NCI-H345 (cell line): ENCODE data around the gene IFITM10.
"Not testable (repeated sequence)": the region's sequence is repeated elsewhere in the genome, so short reads cannot be mapped to it uniquely, and the experiment has no call there.

Experiments used
- DNase-seq: peaks from one replicate; lab custom pipeline; 2025; lab: John Stamatoyannopoulos, UW

The IFITM10 gene

GRCh38 chr11:1691026-1691877 lies 59.1 kb downstream of the IFITM10 start:
- no peak for DNase-seq

GRCh38 chr11:1690167-1691025 lies 60.0 kb downstream of the IFITM10 start:
- DNase-seq, result no peak

- not testable (repeated sequence) for DNase-seq
These were observed 60.9 kb downstream of the IFITM10 start for GRCh38 chr11:1689250-1690166.

- DNase-seq, result not testable (repeated sequence)
These were observed 62.0 kb downstream of the IFITM10 start for GRCh38 chr11:1688336-1688947.

- not testable (repeated sequence) for DNase-seq
These were observed 64.2 kb downstream of the IFITM10 start for GRCh38 chr11:1686220-1686619.

- not testable (repeated sequence) for DNase-seq
These were observed 65.2 kb downstream of the IFITM10 start for GRCh38 chr11:1684886-1685874.

- not testable (repeated sequence) for DNase-seq
These were observed 66.4 kb downstream of the IFITM10 start for GRCh38 chr11:1683904-1684572.

GRCh38 chr11:1683216-1683615 lies 67.2 kb downstream of the IFITM10 start:
- not testable (repeated sequence) for DNase-seq
